ACC112 (cell line): Measurements from ENCODE around the gene UPP1.
A peak's percentile ranks its signal among the peaks of the same experiment; 100 is the strongest.
"Not testable (repeated sequence)": the region's sequence is repeated elsewhere in the genome, so short reads cannot be mapped to it uniquely, and the experiment has no call there.

Experiments
- H2AFZ ChIP-seq: fragments of 200-600 bp; sonication (generic); one replicate; pipeline ENCODE4 v1.6.0; 2017; ENCODE audit warnings: antibody characterized with exemption, low read length; ENCODE audit not compliant: unreplicated experiment
- H3K27ac ChIP-seq: fragments of 200-600 bp; sonication (generic); 2 replicates; pipeline ENCODE4 v1.5.1; 2014; ENCODE audit warnings: low read depth, mild to moderate bottlenecking, antibody characterized with exemption, low read length, moderate library complexity
- H3K27me3 ChIP-seq: fragments of 200-600 bp; sonication (generic); 2 replicates; pipeline ENCODE4 v1.6.1; 2014; ENCODE audit warnings: mild to moderate bottlenecking, antibody characterized with exemption, low read length, moderate library complexity, mixed read lengths; ENCODE audit not compliant: insufficient read depth
- H3K36me3 ChIP-seq: fragments of 200-600 bp; sonication (generic); 2 replicates; pipeline ENCODE4 v1.6.1; 2016; ENCODE audit warnings: mild to moderate bottlenecking, antibody characterized with exemption, low read length, moderate library complexity, mixed read lengths; ENCODE audit not compliant: insufficient read depth
- H3K4me1 ChIP-seq: fragments of 200-600 bp; sonication (generic); one replicate; pipeline ENCODE4 v1.6.1; 2016; ENCODE audit warnings: low read length, mixed read lengths; ENCODE audit not compliant: insufficient read depth, unreplicated experiment, control insufficient read depth
- H3K4me3 ChIP-seq: fragments of 200-600 bp; sonication (generic); 2 replicates; pipeline ENCODE4 v1.5.1; 2014; ENCODE audit warnings: mild to moderate bottlenecking, low read depth, low read length
- H3K79me2 ChIP-seq: fragments of 200-600 bp; sonication (generic); one replicate; pipeline ENCODE4 v1.6.0; 2016; ENCODE audit warnings: low read length; ENCODE audit not compliant: control insufficient read depth, unreplicated experiment, insufficient read depth

Gene UPP1

GRCh38 chr7:48139459-48139858 is 50.4 kb downstream of the UPP1 start:
- Histone ChIP-seq H3K27me3 (no peaks in the 10 kb centered on the region), H3K4me3 (no peak overlapping the region), H2AFZ (no peak overlapping the region), H3K36me3 (no peaks in the 10 kb centered on the region), H3K4me1 (peaks cover 12% of the 10 kb centered on the region), H3K27ac (no peak overlapping the region), H3K79me2 (no peaks in the 10 kb centered on the region)

GRCh38 chr7:48140001-48140681 is 51.1 kb downstream of the UPP1 start:
- no peaks in the 10 kb centered on the region for H3K79me2 ChIP-seq
- peak overlapping the region; percentile 72 for H3K4me3 ChIP-seq
- H3K27me3 ChIP-seq, result no peaks in the 10 kb centered on the region
- no peaks in the 10 kb centered on the region for H3K36me3 ChIP-seq
- no peak overlapping the region for H3K27ac ChIP-seq
- H3K4me1 ChIP-seq, result peaks cover 12% of the 10 kb centered on the region
- peak overlapping the region; percentile 95 for H2AFZ ChIP-seq

GRCh38 chr7:48141521-48141920 is 52.5 kb downstream of the UPP1 start:
- H3K4me1 ChIP-seq, result peaks cover 12% of the 10 kb centered on the region
- H3K27me3 ChIP-seq, result no peaks in the 10 kb centered on the region
- H3K79me2 ChIP-seq, result no peaks in the 10 kb centered on the region
- no peaks in the 10 kb centered on the region for H3K36me3 ChIP-seq
- H3K27ac ChIP-seq, result no peak overlapping the region
- H3K4me3 ChIP-seq, result no peak overlapping the region
- H2AFZ ChIP-seq, result no peak overlapping the region

GRCh38 chr7:48144291-48144768 is 55.3 kb downstream of the UPP1 start:
- Histone ChIP-seq H3K79me2 (no peaks in the 10 kb centered on the region), H3K36me3 (no peaks in the 10 kb centered on the region), H3K27me3 (peaks cover 6% of the 10 kb centered on the region; the same call in 1 of the 2 replicates), H3K4me1 (peaks cover 12% of the 10 kb centered on the region), H3K27ac (no peak overlapping the region), H2AFZ (no peak overlapping the region), H3K4me3 (no peak overlapping the region)

GRCh38 chr7:48147078-48147591 is 58.1 kb downstream of the UPP1 start:
- Histone ChIP-seq H3K4me3 (no peak overlapping the region), H3K36me3 (no peaks in the 10 kb centered on the region), H2AFZ (no peak overlapping the region), H3K4me1 (no peaks in the 10 kb centered on the region), H3K27ac (no peak overlapping the region), H3K79me2 (no peaks in the 10 kb centered on the region), H3K27me3 (peaks cover 10% of the 10 kb centered on the region)

- not testable (repeated sequence) for H3K79me2 ChIP-seq, H3K27ac ChIP-seq, H3K4me3 ChIP-seq, H3K4me1 ChIP-seq, H3K36me3 ChIP-seq, H2AFZ ChIP-seq
- H3K27me3 ChIP-seq, result peaks cover 10% of the 10 kb centered on the region
Observed at GRCh38 chr7:48147690-48148089, 58.6 kb downstream of the UPP1 start.

GRCh38 chr7:48148311-48148710 is 59.2 kb downstream of the UPP1 start:
- no peaks in the 10 kb centered on the region for H3K36me3 ChIP-seq
- H3K4me3 ChIP-seq, result no peak overlapping the region
- H3K27me3 ChIP-seq, result peaks cover 10% of the 10 kb centered on the region
- H3K27ac ChIP-seq, result no peak overlapping the region
- H3K79me2 ChIP-seq, result no peaks in the 10 kb centered on the region
- H2AFZ ChIP-seq, result no peak overlapping the region
- no peaks in the 10 kb centered on the region for H3K4me1 ChIP-seq

GRCh38 chr7:48149058-48149457 is 60.0 kb downstream of the UPP1 start:
- no peaks in the 10 kb centered on the region for H3K36me3 ChIP-seq
- H3K79me2 ChIP-seq, result no peaks in the 10 kb centered on the region
- H3K27me3 ChIP-seq, result peaks cover 10% of the 10 kb centered on the region
- H3K4me3 ChIP-seq, result no peak overlapping the region
- H3K4me1 ChIP-seq, result no peaks in the 10 kb centered on the region
- no peak overlapping the region for H3K27ac ChIP-seq
- H2AFZ ChIP-seq, result no peak overlapping the region

GRCh38 chr7:48150086-48150485 is 61.0 kb downstream of the UPP1 start:
- H3K36me3 ChIP-seq, result no peaks in the 10 kb centered on the region
- no peaks in the 10 kb centered on the region for H3K4me1 ChIP-seq
- H3K27me3 ChIP-seq, result peaks cover 10% of the 10 kb centered on the region
- H3K79me2 ChIP-seq, result no peaks in the 10 kb centered on the region
- no peak overlapping the region for H3K27ac ChIP-seq
- H3K4me3 ChIP-seq, result no peak overlapping the region
- H2AFZ ChIP-seq, result no peak overlapping the region

- Histone ChIP-seq H3K36me3 (no peaks in the 10 kb centered on the region), H3K27me3 (peaks cover 4% of the 10 kb centered on the region; the same call in 1 of the 2 replicates), H3K4me1 (peaks cover 10% of the 10 kb centered on the region), H3K4me3 (no peak overlapping the region), H2AFZ (no peak overlapping the region), H3K79me2 (no peaks in the 10 kb centered on the region), H3K27ac (no peak overlapping the region)
Observed at GRCh38 chr7:48154792-48155413, 65.8 kb downstream of the UPP1 start.
